ENCODE data around the gene C5orf22.
"Not testable (repeated sequence)": the region's sequence is repeated elsewhere in the genome, so short reads cannot be mapped to it uniquely, and the experiment has no call there.

C5orf22 gene

DNA sequence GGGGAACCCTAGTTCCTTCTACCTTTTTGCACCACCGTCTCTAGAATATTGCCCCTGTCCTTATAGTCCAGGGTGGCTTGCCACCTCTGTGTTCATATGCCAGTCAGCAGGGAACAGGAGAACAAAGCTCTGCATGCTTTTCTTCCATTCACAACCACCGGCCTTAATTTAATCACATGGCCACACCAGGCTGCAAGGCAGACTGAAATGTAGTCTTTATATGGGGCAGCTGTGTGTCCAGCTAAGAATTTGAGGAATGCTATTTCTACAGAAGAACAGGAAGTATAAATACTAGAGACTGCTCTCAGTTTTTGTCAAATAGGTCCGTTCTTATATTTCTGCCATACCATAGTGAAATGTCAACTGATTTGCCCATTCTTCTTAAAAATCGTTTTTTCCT is 5.8 kb downstream of the C5orf22 start:
- H3K4me3 ChIP-seq (ENCODE audit: low read length), result no peak overlapping the region
- H4K20me1 ChIP-seq (ENCODE audit: insufficient read depth, low read length), result 0 out of 2 replicates have a peak, but pooled peaks cover 4% of the 10 kb centered on the region
- H3K27me3 ChIP-seq (replicated peaks; ENCODE audit: insufficient read depth, low read length), result no peaks in the 10 kb centered on the region
- TF ChIP-seq EZH2phosphoT487 (IDR thresholded peaks at IDR 0.05; ENCODE audit: low read length) (no peak), EZH2 (optimal IDR thresholded peaks at IDR 0.05; ENCODE audit: low read depth, low read length) (no peak)
- TF ChIP-seq, protein P1, sequence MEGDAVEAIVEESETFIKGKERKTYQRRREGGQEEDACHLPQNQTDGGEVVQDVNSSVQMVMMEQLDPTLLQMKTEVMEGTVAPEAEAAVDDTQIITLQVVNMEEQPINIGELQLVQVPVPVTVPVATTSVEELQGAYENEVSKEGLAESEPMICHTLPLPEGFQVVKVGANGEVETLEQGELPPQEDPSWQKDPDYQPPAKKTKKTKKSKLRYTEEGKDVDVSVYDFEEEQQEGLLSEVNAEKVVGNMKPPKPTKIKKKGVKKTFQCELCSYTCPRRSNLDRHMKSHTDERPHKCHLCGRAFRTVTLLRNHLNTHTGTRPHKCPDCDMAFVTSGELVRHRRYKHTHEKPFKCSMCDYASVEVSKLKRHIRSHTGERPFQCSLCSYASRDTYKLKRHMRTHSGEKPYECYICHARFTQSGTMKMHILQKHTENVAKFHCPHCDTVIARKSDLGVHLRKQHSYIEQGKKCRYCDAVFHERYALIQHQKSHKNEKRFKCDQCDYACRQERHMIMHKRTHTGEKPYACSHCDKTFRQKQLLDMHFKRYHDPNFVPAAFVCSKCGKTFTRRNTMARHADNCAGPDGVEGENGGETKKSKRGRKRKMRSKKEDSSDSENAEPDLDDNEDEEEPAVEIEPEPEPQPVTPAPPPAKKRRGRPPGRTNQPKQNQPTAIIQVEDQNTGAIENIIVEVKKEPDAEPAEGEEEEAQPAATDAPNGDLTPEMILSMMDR (IDR thresholded peaks at IDR 0.05; ENCODE audit: low read length), result no peak
- no peak overlapping the region for H3K4me2 ChIP-seq (ENCODE audit: low read depth, low read length)
- no peak for DNase-seq
- no peaks in the 10 kb centered on the region for H3F3A ChIP-seq (ENCODE audit: insufficient read depth, low read length)
- H3K79me2 ChIP-seq (ENCODE audit: low read length), result peaks cover 37% of the 10 kb centered on the region
- H3K27ac ChIP-seq (ENCODE audit: low read length), result no peak overlapping the region
- H3K9me2 ChIP-seq (replicated peaks; ENCODE audit: insufficient read depth, low read length), result no peaks in the 10 kb centered on the region
- no peaks in the 10 kb centered on the region for H3K9me3 ChIP-seq (replicated peaks; ENCODE audit: insufficient read depth, low read length)
- peaks cover 9% of the 10 kb centered on the region for H3K4me1 ChIP-seq (ENCODE audit: low read length)
- no peak overlapping the region for H2AFZ ChIP-seq (ENCODE audit: low read length)
- peaks cover 17% of the 10 kb centered on the region; the same call in 1 of the 2 replicates for H3K36me3 ChIP-seq (replicated peaks; ENCODE audit: insufficient read depth, low read length)
- no peak overlapping the region for H3K9ac ChIP-seq (ENCODE audit: low read length)

DNA sequence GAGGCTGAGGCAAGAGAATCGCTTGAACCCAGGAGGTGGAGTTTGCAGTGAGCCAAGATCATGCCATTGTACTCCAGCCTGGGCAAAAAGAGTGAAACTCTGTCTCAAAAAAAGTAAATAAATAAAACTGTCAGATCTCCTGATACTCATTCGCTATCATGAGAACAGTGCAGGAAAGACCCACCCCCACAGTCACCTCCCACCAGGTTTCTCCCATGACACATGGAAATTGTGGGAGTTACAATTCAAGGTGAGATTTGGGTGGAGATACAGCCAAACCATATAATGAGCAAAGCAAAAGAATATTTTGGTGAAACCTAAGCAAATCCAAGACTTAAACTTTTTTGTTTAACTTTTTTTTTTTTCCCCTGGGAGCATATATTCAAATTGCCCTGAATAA is 17.0 kb downstream of the C5orf22 start:
- H3K9ac ChIP-seq (ENCODE audit: low read length); H3K4me3 ChIP-seq (ENCODE audit: low read length); H3F3A ChIP-seq (ENCODE audit: insufficient read depth, low read length); H3K27ac ChIP-seq (ENCODE audit: low read length); H3K79me2 ChIP-seq (ENCODE audit: low read length); H3K4me1 ChIP-seq (ENCODE audit: low read length); H3K36me3 ChIP-seq (replicated peaks; ENCODE audit: insufficient read depth, low read length); H3K4me2 ChIP-seq (ENCODE audit: low read depth, low read length); H3K9me2 ChIP-seq (replicated peaks; ENCODE audit: insufficient read depth, low read length); H2AFZ ChIP-seq (ENCODE audit: low read length); H3K9me3 ChIP-seq (replicated peaks; ENCODE audit: insufficient read depth, low read length); DNase-seq; H4K20me1 ChIP-seq (ENCODE audit: insufficient read depth, low read length); H3K27me3 ChIP-seq (replicated peaks; ENCODE audit: insufficient read depth, low read length): not testable (repeated sequence)

DNA sequence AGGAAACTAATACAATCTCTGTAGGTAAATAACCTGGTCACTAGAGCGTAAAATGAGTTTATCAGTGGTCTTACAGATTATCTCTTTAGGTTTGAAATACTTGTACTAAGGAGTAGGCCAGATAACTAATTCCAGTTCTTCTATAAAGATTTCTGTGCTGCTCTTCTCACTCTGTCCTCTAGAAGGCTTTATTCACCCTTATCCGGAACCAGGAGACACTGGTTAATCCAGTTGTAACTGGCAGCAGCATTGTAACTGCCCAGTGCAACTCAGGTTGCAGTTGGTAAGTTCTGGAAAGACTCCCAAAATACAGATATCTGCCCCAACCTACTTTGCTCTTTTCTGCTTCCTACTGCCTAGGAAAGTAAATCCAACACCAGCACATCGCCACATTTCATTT is 19.8 kb downstream of the C5orf22 start:
- no peaks in the 10 kb centered on the region for H3K9me3 ChIP-seq (replicated peaks; ENCODE audit: insufficient read depth, low read length)
- peaks cover 3% of the 10 kb centered on the region; the same call in 1 of the 2 replicates for H3K36me3 ChIP-seq (replicated peaks; ENCODE audit: insufficient read depth, low read length)
- no peaks in the 10 kb centered on the region for H3K9me2 ChIP-seq (replicated peaks; ENCODE audit: insufficient read depth, low read length)

DNA sequence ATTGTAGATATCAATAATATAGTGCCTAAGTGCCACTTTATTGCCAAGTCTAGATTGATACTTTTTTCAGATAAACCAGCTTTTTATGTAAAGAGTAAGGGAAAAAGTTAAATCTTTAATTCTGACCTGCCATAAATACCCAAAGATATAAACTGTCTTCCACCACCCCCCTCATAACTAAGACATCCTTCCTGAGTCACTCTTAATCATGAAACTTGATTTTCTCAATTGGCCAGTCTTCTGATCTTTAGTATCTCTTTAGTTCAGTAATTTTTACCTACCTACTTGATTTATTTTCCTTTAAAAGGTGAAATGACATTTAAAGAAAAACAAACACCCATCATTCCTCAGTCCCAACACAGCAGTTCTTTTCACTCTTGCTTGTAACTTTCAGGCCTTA is 21.8 kb downstream of the C5orf22 start:
- no peaks in the 10 kb centered on the region for H3K9me3 ChIP-seq (replicated peaks; ENCODE audit: insufficient read depth, low read length)
- no peaks in the 10 kb centered on the region for H3K79me2 ChIP-seq (ENCODE audit: low read length)
- H3F3A ChIP-seq (ENCODE audit: insufficient read depth, low read length), result no peaks in the 10 kb centered on the region
- H2AFZ ChIP-seq (ENCODE audit: low read length), result no peak overlapping the region
- TF ChIP-seq EZH2 (optimal IDR thresholded peaks at IDR 0.05; ENCODE audit: low read depth, low read length), result no peak
- no peak for DNase-seq
- H3K36me3 ChIP-seq (replicated peaks; ENCODE audit: insufficient read depth, low read length), result peaks cover 3% of the 10 kb centered on the region; the same call in 1 of the 2 replicates
- no peaks in the 10 kb centered on the region for H3K27me3 ChIP-seq (replicated peaks; ENCODE audit: insufficient read depth, low read length)
- H3K4me1 ChIP-seq (ENCODE audit: low read length), result no peaks in the 10 kb centered on the region
- H3K4me2 ChIP-seq (ENCODE audit: low read depth, low read length), result no peak overlapping the region
- H3K9ac ChIP-seq (ENCODE audit: low read length), result no peak overlapping the region
- H3K9me2 ChIP-seq (replicated peaks; ENCODE audit: insufficient read depth, low read length), result no peaks in the 10 kb centered on the region
- no peaks in the 10 kb centered on the region for H4K20me1 ChIP-seq (ENCODE audit: insufficient read depth, low read length)
- H3K4me3 ChIP-seq (ENCODE audit: low read length), result no peak overlapping the region
- H3K27ac ChIP-seq (ENCODE audit: low read length), result no peak overlapping the region

More for the DNA sequence above, 19.8 kb downstream of the C5orf22 start:
- no peaks in the 10 kb centered on the region for H3K4me1 ChIP-seq (ENCODE audit: low read length)
- DNase-seq, result no peak
- H3K4me3 ChIP-seq (ENCODE audit: low read length), result no peak overlapping the region
- H2AFZ ChIP-seq (ENCODE audit: low read length), result no peak overlapping the region
- H3K27me3 ChIP-seq (replicated peaks; ENCODE audit: insufficient read depth, low read length), result no peaks in the 10 kb centered on the region
- H4K20me1 ChIP-seq (ENCODE audit: insufficient read depth, low read length), result no peaks in the 10 kb centered on the region
- no peak overlapping the region for H3K4me2 ChIP-seq (ENCODE audit: low read depth, low read length)
- no peak overlapping the region for H3K9ac ChIP-seq (ENCODE audit: low read length)
- H3F3A ChIP-seq (ENCODE audit: insufficient read depth, low read length), result no peaks in the 10 kb centered on the region
- no peaks in the 10 kb centered on the region for H3K79me2 ChIP-seq (ENCODE audit: low read length)
- TF ChIP-seq EZH2phosphoT487 (IDR thresholded peaks at IDR 0.05; ENCODE audit: low read length) (no peak), EZH2 (optimal IDR thresholded peaks at IDR 0.05; ENCODE audit: low read depth, low read length) (no peak)
- TF ChIP-seq, protein P1 (IDR thresholded peaks at IDR 0.05; ENCODE audit: low read length), result no peak
- no peak overlapping the region for H3K27ac ChIP-seq (ENCODE audit: low read length)
